ENCODE results near the gene BST2. TPM values are rescaled to one million over a fixed set of nuclear protein-coding genes. Genes with fewer than 3 reads are reported as not detected.

BST2 gene
- total and polyA plus RNA-seq, 10 of the 15 experiments (the other 5 are each of a cell fraction or from before 2014, with no cell fraction given), result 16.6 to 372 (median 264) TPM

DNA sequence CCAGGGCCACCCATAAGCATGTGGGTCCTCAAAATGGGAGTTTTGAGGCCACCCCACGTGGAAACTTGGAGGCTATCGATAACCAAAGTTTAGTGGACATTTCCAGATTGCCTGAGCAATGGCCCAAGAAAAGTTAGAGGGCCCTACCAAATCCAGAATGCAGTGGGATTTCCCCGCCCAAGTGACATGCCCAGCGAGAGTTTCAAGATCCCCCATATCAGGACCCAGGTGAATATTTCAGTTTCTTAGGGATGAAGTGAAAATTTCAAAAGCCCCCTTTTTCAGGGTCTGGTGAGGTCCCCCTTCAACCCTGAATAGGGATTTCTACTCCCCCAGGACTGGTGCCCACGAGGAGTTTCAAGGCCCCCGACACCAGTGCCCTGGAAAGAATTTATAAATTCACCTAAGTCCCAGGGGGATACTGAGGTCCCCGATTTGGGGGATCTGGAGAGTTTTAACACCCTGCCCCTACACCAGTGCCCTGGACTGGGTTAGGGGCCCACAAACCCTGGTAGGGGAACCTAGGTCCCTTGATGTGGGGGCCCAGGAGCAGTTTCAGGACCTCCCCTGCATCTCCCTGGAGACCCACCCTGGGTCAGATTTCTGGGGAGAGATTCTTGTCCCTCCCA is 695 bp downstream of the BST2 start (continued):
- peak; percentile 67; the same call in 1 of the 2 replicates for TF ChIP-seq NR2F1 (conservative IDR thresholded peaks at IDR 0.05)
- TF ChIP-seq, protein P1, sequence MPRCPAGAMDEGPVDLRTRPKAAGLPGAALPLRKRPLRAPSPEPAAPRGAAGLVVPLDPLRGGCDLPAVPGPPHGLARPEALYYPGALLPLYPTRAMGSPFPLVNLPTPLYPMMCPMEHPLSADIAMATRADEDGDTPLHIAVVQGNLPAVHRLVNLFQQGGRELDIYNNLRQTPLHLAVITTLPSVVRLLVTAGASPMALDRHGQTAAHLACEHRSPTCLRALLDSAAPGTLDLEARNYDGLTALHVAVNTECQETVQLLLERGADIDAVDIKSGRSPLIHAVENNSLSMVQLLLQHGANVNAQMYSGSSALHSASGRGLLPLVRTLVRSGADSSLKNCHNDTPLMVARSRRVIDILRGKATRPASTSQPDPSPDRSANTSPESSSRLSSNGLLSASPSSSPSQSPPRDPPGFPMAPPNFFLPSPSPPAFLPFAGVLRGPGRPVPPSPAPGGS (IDR thresholded peaks at IDR 0.05; ENCODE audit: borderline replicate concordance, insufficient read depth, low read depth, low read length, poor library complexity, severe bottlenecking), result no peak
- TF ChIP-seq CHD4 (IDR thresholded peaks at IDR 0.05), result no peak
- no peak for TF ChIP-seq RUNX3 (IDR thresholded peaks at IDR 0.05; ENCODE audit: low read length)
- no peak for TF ChIP-seq HDGF (IDR thresholded peaks at IDR 0.05)
- TF ChIP-seq ZSCAN29 (IDR thresholded peaks at IDR 0.05), result peak; percentile 91
- TF ChIP-seq NFYA (IDR thresholded peaks at IDR 0.05; ENCODE audit: borderline replicate concordance, low read depth, low read length), result no peak
- TF ChIP-seq NFIC (IDR thresholded peaks at IDR 0.05; ENCODE audit: low read depth, low read length), result peak; percentile 46; the same call in 1 of the 2 replicates
- no peak for TF ChIP-seq SP1 (IDR thresholded peaks at IDR 0.05; ENCODE audit: low read depth, low read length)
- peak; percentile 97 for TF ChIP-seq MEF2B (IDR thresholded peaks at IDR 0.05; ENCODE audit: partially characterized antibody, poor library complexity, severe bottlenecking)
- peak; percentile 84; the same call in 1 of the 2 replicates for TF ChIP-seq MTA3 (IDR thresholded peaks at IDR 0.05; ENCODE audit: borderline replicate concordance, low read length)
- TF ChIP-seq BACH1 (IDR thresholded peaks at IDR 0.05; ENCODE audit: borderline replicate concordance), result no peak

DNA sequence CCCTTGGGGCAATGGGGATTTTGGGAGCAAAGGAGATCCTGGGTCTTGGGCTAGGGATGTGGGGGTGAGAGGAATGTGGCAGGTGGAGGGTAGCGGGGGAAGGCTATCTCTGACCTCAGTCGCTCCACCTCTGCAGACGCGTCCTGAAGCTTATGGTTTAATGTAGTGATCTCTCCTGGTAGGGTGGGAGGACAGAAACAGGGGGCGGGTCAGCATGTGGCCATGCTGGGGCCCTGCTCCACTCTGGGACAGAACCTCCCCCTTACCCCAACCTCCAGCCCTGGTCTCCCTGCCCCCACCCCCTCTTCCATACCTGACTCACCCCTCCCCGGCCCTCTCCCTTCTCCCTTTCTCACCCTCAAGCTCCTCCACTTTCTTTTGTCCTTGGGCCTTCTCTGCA is 1.4 kb downstream of the BST2 start:
- peak overlapping the region; percentile 82; the same call in 1 of the 2 replicates for H3K4me2 ChIP-seq (ENCODE audit: control insufficient read depth, insufficient read depth)
- intact Hi-C loops (cut with micrococcal nuclease; ENCODE audit: unreplicated experiment), result no loop called here
- H2AFZ ChIP-seq (ENCODE audit: control insufficient read depth, low read depth, low read length), result no peak overlapping the region
- H3K27ac ChIP-seq (ENCODE audit: control insufficient read depth, insufficient read depth), result peak overlapping the region; percentile 99
- no peaks in the 10 kb centered on the region for H3K9me3 ChIP-seq (replicated peaks; ENCODE audit: control insufficient read depth, insufficient read depth, low read length)
- peaks cover 11 to 23% of the 10 kb centered on the region in 2 experiments for H3K36me3 ChIP-seq (ENCODE audit: control insufficient read depth in 2 of 2, insufficient read depth in 2 of 2, low read length in 1 of 2)
- in situ Hi-C loops (cut with MboI), result no loop called here
- SMC1A ChIA-PET (ENCODE audit: uncharacterized antibody, unreplicated experiment), result interaction anchor here (0.8 kb wide), 1 partner anchor 9 kb away, joined by 3 read pairs; no protein-coding TSS in a partner anchor
- peaks cover 67% of the 10 kb centered on the region for H3K79me2 ChIP-seq (ENCODE audit: control insufficient read depth, insufficient read depth, low read length)
- FAIRE-seq (no peak), ATAC-seq (peak; percentile 6), DNase-seq (ENCODE audit: low read depth, low spot score) (no peak)
- POLR2A ChIA-PET, result interaction anchor here (0.7 to 1.3 kb wide), 4 partner anchors 95 to 189 kb away, joined by 3 to 4 read pairs (median 4); partner anchors contain the start of genes DDA1 and USE1
- peak overlapping the region; percentile 83 for H3K4me3 ChIP-seq
- peak overlapping the region; percentile 95 for H3K9ac ChIP-seq (ENCODE audit: control insufficient read depth, insufficient read depth, low read length)
- H3K27me3 ChIP-seq (replicated peaks in 1 of 2; ENCODE audit: control insufficient read depth in 2 of 2, insufficient read depth in 2 of 2, low read length in 1 of 2), result no peaks in the 10 kb centered on the region
- peaks cover 6% of the 10 kb centered on the region for H3K4me1 ChIP-seq (ENCODE audit: control insufficient read depth, insufficient read depth, low read length)
- BruUV-seq (replicated peaks), result no TSS peak
- CTCF ChIA-PET, result interaction anchor here (1.5 to 1.6 kb wide), 2 partner anchors 14 to 15 kb away, joined by 4 to 5 read pairs; partner anchors contain the start of gene MVB12A
- WGBS (ENCODE audit: insufficient coverage, insufficient replicate concordance, low lambda C conversion rate, missing lambda C conversion rate), result 78% methylated on average over 5 of the region's 6 CpGs
- peaks cover 3% of the 10 kb centered on the region; the same call in 1 of the 2 replicates for H4K20me1 ChIP-seq (ENCODE audit: control insufficient read depth, insufficient read depth)
- RAD21 ChIA-PET (ENCODE audit: unreplicated experiment), result interaction anchor here (0.6 to 1.0 kb wide), 2 partner anchors 16 to 449 kb away, joined by 3 to 4 read pairs; partner anchors contain the start of gene MVB12A
- no peak for TF ChIP-seq MEF2B (IDR thresholded peaks at IDR 0.05; ENCODE audit: partially characterized antibody, poor library complexity, severe bottlenecking)
- TF ChIP-seq ZNF24 (IDR thresholded peaks at IDR 0.05), result no peak
- no peak for TF ChIP-seq CREM (IDR thresholded peaks at IDR 0.05; ENCODE audit: low read depth)
- no peak for TF ChIP-seq ZNF384 (IDR thresholded peaks at IDR 0.05; ENCODE audit: borderline replicate concordance, low read depth, low read length)
- TF ChIP-seq RELA (IDR thresholded peaks at IDR 0.05; ENCODE audit: borderline replicate concordance, partially characterized antibody), result no peak
- no peak for TF ChIP-seq ZNF217 (IDR thresholded peaks at IDR 0.05)
- TF ChIP-seq, protein P2, sequence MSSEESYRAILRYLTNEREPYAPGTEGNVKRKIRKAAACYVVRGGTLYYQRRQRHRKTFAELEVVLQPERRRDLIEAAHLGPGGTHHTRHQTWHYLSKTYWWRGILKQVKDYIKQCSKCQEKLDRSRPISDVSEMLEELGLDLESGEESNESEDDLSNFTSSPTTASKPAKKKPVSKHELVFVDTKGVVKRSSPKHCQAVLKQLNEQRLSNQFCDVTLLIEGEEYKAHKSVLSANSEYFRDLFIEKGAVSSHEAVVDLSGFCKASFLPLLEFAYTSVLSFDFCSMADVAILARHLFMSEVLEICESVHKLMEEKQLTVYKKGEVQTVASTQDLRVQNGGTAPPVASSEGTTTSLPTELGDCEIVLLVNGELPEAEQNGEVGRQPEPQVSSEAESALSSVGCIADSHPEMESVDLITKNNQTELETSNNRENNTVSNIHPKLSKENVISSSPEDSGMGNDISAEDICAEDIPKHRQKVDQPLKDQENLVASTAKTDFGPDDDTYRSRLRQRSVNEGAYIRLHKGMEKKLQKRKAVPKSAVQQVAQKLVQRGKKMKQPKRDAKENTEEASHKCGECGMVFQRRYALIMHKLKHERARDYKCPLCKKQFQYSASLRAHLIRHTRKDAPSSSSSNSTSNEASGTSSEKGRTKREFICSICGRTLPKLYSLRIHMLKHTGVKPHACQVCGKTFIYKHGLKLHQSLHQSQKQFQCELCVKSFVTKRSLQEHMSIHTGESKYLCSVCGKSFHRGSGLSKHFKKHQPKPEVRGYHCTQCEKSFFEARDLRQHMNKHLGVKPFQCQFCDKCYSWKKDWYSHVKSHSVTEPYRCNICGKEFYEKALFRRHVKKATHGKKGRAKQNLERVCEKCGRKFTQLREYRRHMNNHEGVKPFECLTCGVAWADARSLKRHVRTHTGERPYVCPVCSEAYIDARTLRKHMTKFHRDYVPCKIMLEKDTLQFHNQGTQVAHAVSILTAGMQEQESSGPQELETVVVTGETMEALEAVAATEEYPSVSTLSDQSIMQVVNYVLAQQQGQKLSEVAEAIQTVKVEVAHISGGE (CRISPR knock-in tag; IDR thresholded peaks at IDR 0.05), result no peak
- no peak for TF ChIP-seq ZSCAN29 (IDR thresholded peaks at IDR 0.05)
- TF ChIP-seq RBBP5 (conservative IDR thresholded peaks at IDR 0.05), result no peak
- no peak for TF ChIP-seq BMI1 (IDR thresholded peaks at IDR 0.05; ENCODE audit: borderline replicate concordance)
